Prostate gland (tissue), 2 donors: ENCODE results near the gene NEK9. TPM values are rescaled to one million over a fixed set of nuclear protein-coding genes. Genes with fewer than 3 reads are reported as not detected.

Experiments
- DNase-seq: peaks from one replicate; pipeline ENCODE4 v3.0.0-alpha.2; 2019; ENCODE audit warnings: low spot score
- H3K27ac ChIP-seq, 2 donors: fragments of 200-600 bp; sonication (generic); 2 replicates each; pipeline ENCODE4 v1.5.1; 2017 to 2019
- H3K27me3 ChIP-seq: fragments of 200-600 bp; sonication (generic); replicated peaks from 2 replicates; pipeline ENCODE4 v1.5.1; 2019; ENCODE audit not compliant: insufficient read depth
- H3K36me3 ChIP-seq, 2 donors: fragments of 200-600 bp; sonication (generic); 1 replicate in 1 of 2; 2 replicates in 1 of 2; pipeline versions ENCODE4 v1.5.1 to v1.8.1; 2017 to 2019
- H3K4me1 ChIP-seq: fragments of 200-600 bp; sonication (generic); replicated peaks from 2 replicates; pipeline ENCODE4 v1.5.1; 2019
- H3K4me3 ChIP-seq, 2 donors: fragments of 200-600 bp; sonication (generic); 2 replicates each; pipeline ENCODE4 v1.5.1; 2017 to 2019
- H3K9me3 ChIP-seq: fragments of 200-600 bp; sonication (generic); 2 replicates; pipeline ENCODE4 v1.5.1; 2017
- CTCF ChIP-seq, 4 experiments: fragments of 200-600 bp in 2 of 4; fragments of 450-650 bp in 2 of 4; sonication (generic) in 2 of 4; IDR thresholded peaks; 1 replicate in 3 of 4; 2 replicates in 1 of 4; pipeline ENCODE4 v1.5.1; 2016 to 2019; ENCODE audit warnings: antibody characterized with exemption in 4 of 4, mild to moderate bottlenecking in 2 of 4, moderate library complexity in 2 of 4
- POLR2A ChIP-seq: fragments of 450-650 bp; IDR thresholded peaks from one replicate; pipeline ENCODE4 v1.6.1; 2016; ENCODE audit warnings: antibody characterized with exemption, mild to moderate bottlenecking
- POLR2AphosphoS5 ChIP-seq: sonication (generic); formaldehyde crosslinking; IDR thresholded peaks from one replicate; pipeline ENCODE4 v1.6.1; 2017; ENCODE audit warnings: antibody characterized with exemption
- WGBS: methylation state at CpG from one replicate; pipeline ENCODE4 v1.1.5; 2018; 5-methylcytosine and 5-hydroxymethylcytosine counted together
- intact Hi-C: fragments of 100-400 bp; cut with DNase I; formaldehyde crosslinking; loops from one replicate; pipeline ENCODE4 v1.14.2; 2022
- total RNA-seq, 2 donors: library from RNA; depleted of rRNA; stranded (reverse); fragments of >200 nt; gene quantifications; one replicate each; pipeline ENCODE4 v1.1.0, GENCODE V29; 2016

NEK9 gene
- total RNA-seq, 2 donors from 2014 or later: 59.5 to 89.8 TPM

- Histone ChIP-seq H3K9me3 (no peaks in the 10 kb centered on the region), H3K36me3 (no peaks in the 10 kb centered on the region), H3K27ac (peak within 1 kb of the TSS; percentile 18 to 70), H3K4me1 (no peaks in the 10 kb centered on the region), H3K4me3 (peak within 1 kb of the TSS; percentile 45 to 72), H3K27me3 (no peaks in the 10 kb centered on the region)
- DNase-seq: peak; percentile 92
- intact Hi-C loops: no loop called here
- TF ChIP-seq POLR2A: peak; percentile 24
- TF ChIP-seq POLR2AphosphoS5: peak; percentile 78
- no peak for TF ChIP-seq CTCF (IDR thresholded peaks at IDR 0.05)
- 2% methylated on average over 34 of the region's 34 CpGs for WGBS
These were observed 63.2 kb downstream of the NEK9 start, which contains the start of gene ACYP1 for GRCh38 chr14:75063491-75064204. Gene ACYP1, minus strand, starts transcription at chr14:75064024. Its CDS starts 471 bp downstream, at chr14:75063553.

- intact Hi-C loops: no loop called here
- DNase-seq: no peak
- 13% methylated on average over 5 of the region's 5 CpGs for WGBS
- Histone ChIP-seq H3K27ac (no peak overlapping the region), H3K36me3 (no peaks in the 10 kb centered on the region), H3K27me3 (no peaks in the 10 kb centered on the region), H3K4me1 (no peaks in the 10 kb centered on the region), H3K9me3 (no peaks in the 10 kb centered on the region), H3K4me3 (peak overlapping the region; percentile 45 to 72)
- no peak for TF ChIP-seq POLR2A
- no peak for TF ChIP-seq CTCF (IDR thresholded peaks at IDR 0.05)
- no peak for TF ChIP-seq POLR2AphosphoS5
These were observed 63.8 kb downstream of the NEK9 start for GRCh38 chr14:75063013-75063412.

GRCh38 chr14:75060420-75060819, 66.4 kb downstream of the NEK9 start:
- H3K27ac ChIP-seq: no peak overlapping the region
- no peaks in the 10 kb centered on the region for H3K4me1 ChIP-seq
- DNase-seq: no peak
- no peaks in the 10 kb centered on the region for H3K36me3 ChIP-seq
- no peak for TF ChIP-seq POLR2AphosphoS5
- no peak for TF ChIP-seq POLR2A
- TF ChIP-seq CTCF (IDR thresholded peaks at IDR 0.05): no peak
- WGBS: 67% methylated on average over 2 of the region's 2 CpGs
- no peaks in the 10 kb centered on the region for H3K9me3 ChIP-seq
- no peaks in the 10 kb centered on the region for H3K27me3 ChIP-seq
- H3K4me3 ChIP-seq: no peak overlapping the region
- intact Hi-C loops: no loop called here

GRCh38 chr14:75059642-75060041, 67.2 kb downstream of the NEK9 start:
- no peak overlapping the region for H3K4me3 ChIP-seq
- intact Hi-C loops: no loop called here
- no peak for DNase-seq
- TF ChIP-seq POLR2AphosphoS5: no peak
- no peak for TF ChIP-seq POLR2A
- no peak for TF ChIP-seq CTCF (IDR thresholded peaks at IDR 0.05)
- no peaks in the 10 kb centered on the region for H3K9me3 ChIP-seq
- H3K36me3 ChIP-seq: no peaks in the 10 kb centered on the region
- no peaks in the 10 kb centered on the region for H3K4me1 ChIP-seq
- H3K27me3 ChIP-seq: no peaks in the 10 kb centered on the region
- 67% methylated on average over 2 of the region's 2 CpGs for WGBS
- no peak overlapping the region for H3K27ac ChIP-seq

GRCh38 chr14:75054421-75054820, 72.4 kb downstream of the NEK9 start:
- no peaks in the 10 kb centered on the region for H3K27me3 ChIP-seq
- intact Hi-C loops: no loop called here
- no peak overlapping the region for H3K27ac ChIP-seq
- no peaks in the 10 kb centered on the region for H3K9me3 ChIP-seq
- no peak for DNase-seq
- no peaks in the 10 kb centered on the region for H3K36me3 ChIP-seq
- H3K4me1 ChIP-seq: no peaks in the 10 kb centered on the region
- 42% methylated on average over 1 of the region's 1 CpG for WGBS
- H3K4me3 ChIP-seq: no peak overlapping the region
- TF ChIP-seq POLR2AphosphoS5 (no peak), CTCF (IDR thresholded peaks at IDR 0.05) (no peak), POLR2A (no peak)
